GM18498 (cell line): ENCODE results near the gene RAB11FIP3.
A peak's percentile ranks its signal among the peaks of the same experiment; 100 is the strongest.

Experiments used
- ATAC-seq: cut with Tn5 transposase; IDR thresholded peaks from one replicate; pipeline ENCODE4 v1.9.1; 2021; ENCODE audit warnings: mild to moderate bottlenecking, moderate library complexity; ENCODE audit not compliant: unreplicated experiment

The RAB11FIP3 gene

GRCh38 chr16:424033-424622 lies 1.3 kb upstream of the RAB11FIP3 start:
- no peak for ATAC-seq

GRCh38 chr16:424623-425081 lies 797 bp upstream of the RAB11FIP3 start:
- no peak for ATAC-seq

GRCh38 chr16:425740-426114 lies 278 bp downstream of the RAB11FIP3 start:
- peak; percentile 49 for ATAC-seq

GRCh38 chr16:426115-426905 lies 861 bp downstream of the RAB11FIP3 start:
- ATAC-seq = peak; percentile 15

GRCh38 chr16:426906-427249 lies 1.4 kb downstream of the RAB11FIP3 start:
- ATAC-seq = no peak

- ATAC-seq = no peak
Measured at GRCh38 chr16:427250-427649, 1.8 kb downstream of the RAB11FIP3 start.

- no peak for ATAC-seq
Measured at GRCh38 chr16:430904-431303, 5.5 kb downstream of the RAB11FIP3 start.

- no peak for ATAC-seq
Measured at GRCh38 chr16:440627-441026, 15.2 kb downstream of the RAB11FIP3 start.

GRCh38 chr16:441447-441846 lies 16.0 kb downstream of the RAB11FIP3 start:
- ATAC-seq = no peak

- ATAC-seq = no peak
Measured at GRCh38 chr16:442976-443375, 17.5 kb downstream of the RAB11FIP3 start.

- ATAC-seq = no peak
Measured at GRCh38 chr16:444027-444426, 18.6 kb downstream of the RAB11FIP3 start.

GRCh38 chr16:445566-445965 lies 20.1 kb downstream of the RAB11FIP3 start:
- no peak for ATAC-seq

GRCh38 chr16:450385-450784 lies 24.9 kb downstream of the RAB11FIP3 start:
- no peak for ATAC-seq

GRCh38 chr16:450785-451512 lies 25.5 kb downstream of the RAB11FIP3 start:
- no peak for ATAC-seq

- no peak for ATAC-seq
Measured at GRCh38 chr16:454397-454940, 29.0 kb downstream of the RAB11FIP3 start.

- ATAC-seq = no peak
Measured at GRCh38 chr16:455453-455852, 30.0 kb downstream of the RAB11FIP3 start.

- no peak for ATAC-seq
Measured at GRCh38 chr16:456891-457483, 31.5 kb downstream of the RAB11FIP3 start.

- ATAC-seq = no peak
Measured at GRCh38 chr16:457732-458400, 32.4 kb downstream of the RAB11FIP3 start.

GRCh38 chr16:459761-460160 lies 34.3 kb downstream of the RAB11FIP3 start:
- ATAC-seq = no peak

- ATAC-seq = no peak
Measured at GRCh38 chr16:460787-461186, 35.3 kb downstream of the RAB11FIP3 start.

- ATAC-seq = no peak
Measured at GRCh38 chr16:463071-463470, 37.6 kb downstream of the RAB11FIP3 start.
